Measurements from ENCODE around the gene THRAP3. TPM values are rescaled to one million over a fixed set of nuclear protein-coding genes. Genes with fewer than 3 reads are reported as not detected.

THRAP3 gene
- total RNA-seq (100 to 1,000 TPM in 1 of 4 donors, 10 to 100 TPM in 3; 77.8 to 104 (median 89.9) TPM), polyA plus RNA-seq (10 to 100 TPM; 25.4 to 52.0 (median 30.6) TPM)

- Histone ChIP-seq H3K4me3 (peak within 1 kb of the TSS; percentile 72 to 92 (median 84)), H3K36me3 (peaks cover 0 to 8% (median 0%) of the 10 kb centered on the region in 4 donors), H3K27ac (peak within 1 kb of the TSS; percentile 95 to 99 (median 98)), H3K27me3 (no peaks in the 10 kb centered on the region), H3K9me3 (no peaks in the 10 kb centered on the region), H3K4me1 (peaks cover 0 to 50% (median 46%) of the 10 kb centered on the region in 4 donors)
- DNase-seq, result peak; percentile 100
- intact Hi-C loops (cut with DNase I), result loop anchor here (1.0 to 5.0 kb wide), 5 partner anchors 24 to 162 kb away; partner anchors contain the start of gene TRAPPC3
- TF ChIP-seq POLR2AphosphoS5 (IDR thresholded peaks at IDR 0.05) (peak; percentile 99 to 100 (median 99)), EP300 (IDR thresholded peaks at IDR 0.05) (peak in 2 of 4 donors; percentile 64 to 95), CTCF (IDR thresholded peaks at IDR 0.05) (no peak), POLR2A (IDR thresholded peaks at IDR 0.05) (peak; percentile 98 to 99)
- 0 to 1% methylated on average over 45 of the region's 45 CpGs for WGBS, 2 donors
Observed at GRCh38 chr1:36223996-36224536, at the start of gene THRAP3. Gene THRAP3, plus strand, starts transcription at chr1:36224443. Its CDS starts 58,121 bp downstream, at chr1:36282564.

GRCh38 chr1:36174713-36175112, 49.5 kb upstream of the THRAP3 start:
- 78 to 84% methylated on average over 11 of the region's 11 CpGs for WGBS, 2 donors
- no peak overlapping the region for H3K4me3 ChIP-seq
- H3K4me1 ChIP-seq, result peaks cover 0 to 92% (median 74%) of the 10 kb centered on the region in 4 donors
- no peak for DNase-seq
- H3K9me3 ChIP-seq, result no peaks in the 10 kb centered on the region
- H3K36me3 ChIP-seq, result peaks cover 54 to 92% (median 81%) of the 10 kb centered on the region in 4 donors
- no peaks in the 10 kb centered on the region for H3K27me3 ChIP-seq
- H3K27ac ChIP-seq, result peak overlapping the region; percentile 74 to 100 (median 88)
- intact Hi-C loops (cut with DNase I), result no loop called here
- TF ChIP-seq POLR2A (IDR thresholded peaks at IDR 0.05) (no peak), CTCF (IDR thresholded peaks at IDR 0.05) (no peak), EP300 (IDR thresholded peaks at IDR 0.05) (no peak), POLR2AphosphoS5 (IDR thresholded peaks at IDR 0.05) (no peak)

GRCh38 chr1:36175137-36176095, 48.8 kb upstream of the THRAP3 start:
- intact Hi-C loops (cut with DNase I), result no loop called here
- Histone ChIP-seq H3K27me3 (no peaks in the 10 kb centered on the region), H3K9me3 (no peaks in the 10 kb centered on the region), H3K4me3 (no peak overlapping the region), H3K4me1 (peaks cover 0 to 85% (median 69%) of the 10 kb centered on the region in 4 donors), H3K27ac (peak overlapping the region; percentile 74 to 100 (median 88)), H3K36me3 (peaks cover 61 to 99% (median 88%) of the 10 kb centered on the region in 4 donors)
- TF ChIP-seq POLR2AphosphoS5 (IDR thresholded peaks at IDR 0.05) (peak in 2 of 4 donors; percentile 17 to 68), POLR2A (IDR thresholded peaks at IDR 0.05) (no peak), EP300 (IDR thresholded peaks at IDR 0.05) (peak in 2 of 4 donors; percentile 43 to 74), CTCF (IDR thresholded peaks at IDR 0.05) (no peak)
- peak; percentile 81 for DNase-seq
- WGBS, 2 donors, result 86 to 91% methylated on average over 11 of the region's 11 CpGs

- no peak overlapping the region for H3K4me3 ChIP-seq
- peak overlapping the region; percentile 74 to 100 (median 88) for H3K27ac ChIP-seq
- peaks cover 69 to 99% (median 89%) of the 10 kb centered on the region in 4 donors for H3K36me3 ChIP-seq
- no peak for TF ChIP-seq EP300 (IDR thresholded peaks at IDR 0.05)
- no peak for TF ChIP-seq POLR2AphosphoS5 (IDR thresholded peaks at IDR 0.05)
- peak in 1 of 4 experiments; percentile 49 for TF ChIP-seq CTCF (IDR thresholded peaks at IDR 0.05)
- TF ChIP-seq POLR2A (IDR thresholded peaks at IDR 0.05), result no peak
- H3K9me3 ChIP-seq, result no peaks in the 10 kb centered on the region
- WGBS, 2 donors, result 91 to 97% methylated on average over 76 of the region's 76 CpGs
- H3K4me1 ChIP-seq, result peaks cover 0 to 81% (median 66%) of the 10 kb centered on the region in 4 donors
- no peak for DNase-seq
- no peaks in the 10 kb centered on the region for H3K27me3 ChIP-seq
- intact Hi-C loops (cut with DNase I), result no loop called here
Observed at GRCh38 chr1:36176106-36176949, 47.9 kb upstream of the THRAP3 start.

Measured in sigmoid colon (tissue), 7 donors.